LNCAP (cell line): ENCODE results near the gene SIK2.

Experiments used
- CTCF ChIP-seq: fragments of 450-650 bp; IDR thresholded peaks from 2 replicates; pipeline ENCODE4 v1.5.1; 2017; ENCODE audit warnings: mild to moderate bottlenecking

SIK2 gene

GRCh38 chr11:111762526-111762925 is 160.3 kb downstream of the SIK2 start:
- no peak for TF ChIP-seq CTCF

- no peak for TF ChIP-seq CTCF
Measured at GRCh38 chr11:111762981-111763643, 160.9 kb downstream of the SIK2 start.

GRCh38 chr11:111764621-111765020 is 162.4 kb downstream of the SIK2 start:
- no peak for TF ChIP-seq CTCF

- no peak for TF ChIP-seq CTCF
Measured at GRCh38 chr11:111765320-111765983, 163.2 kb downstream of the SIK2 start.

- TF ChIP-seq CTCF, result no peak
Measured at GRCh38 chr11:111765984-111766833, 164.0 kb downstream of the SIK2 start, which contains the start of gene PPP2R1B. Gene PPP2R1B, minus strand, starts transcription at chr11:111766389. Its CDS starts 28 bp downstream, at chr11:111766361.

- no peak for TF ChIP-seq CTCF
Measured at GRCh38 chr11:111766834-111767142, 164.5 kb downstream of the SIK2 start.

- no peak for TF ChIP-seq CTCF
Measured at GRCh38 chr11:111770581-111771134, 168.4 kb downstream of the SIK2 start.
